Chondrocyte (in vitro differentiated cells): ENCODE results near the gene CACNB3. TPM values are rescaled to one million over a fixed set of nuclear protein-coding genes. Genes with fewer than 3 reads are reported as not detected.
"Not testable (repeated sequence)": the region's sequence is repeated elsewhere in the genome, so short reads cannot be mapped to it uniquely, and the experiment has no call there.

Source experiments
- DNase-seq: peaks from one replicate; pipeline ENCODE4 v3.0.0; 2021; ENCODE audit warnings: mixed read lengths, low spot score
- H3K27ac Mint-ChIP-seq: one replicate; pipeline ENCODE4 v1.8.0; 2021; ENCODE audit warnings: mild to moderate bottlenecking, moderate library complexity, mixed read lengths; ENCODE audit not compliant: unreplicated experiment
- H3K27me3 Mint-ChIP-seq: 2 replicates; pipeline ENCODE4 v1.8.0; 2021; ENCODE audit warnings: low read depth, mixed read lengths
- H3K36me3 Mint-ChIP-seq: 2 replicates; pipeline ENCODE4 v1.8.0; 2021; ENCODE audit warnings: low read depth, mixed read lengths
- H3K4me1 Mint-ChIP-seq: 2 replicates; pipeline ENCODE4 v1.8.0; 2021; ENCODE audit warnings: low read depth, mild to moderate bottlenecking, mixed read lengths
- H3K4me3 Mint-ChIP-seq: one replicate; pipeline ENCODE4 v1.8.0; 2021; ENCODE audit warnings: mild to moderate bottlenecking, moderate library complexity, mixed read lengths; ENCODE audit not compliant: unreplicated experiment
- H3K9me3 Mint-ChIP-seq: 2 replicates; pipeline ENCODE4 v1.8.0; 2021; ENCODE audit warnings: low read depth, mixed read lengths
- CTCF ChIP-seq: fragments of 200-600 bp; sonication (generic); IDR thresholded peaks from 2 replicates; pipeline ENCODE4 v1.5.0; 2021; ENCODE audit warnings: antibody characterized with exemption, mild to moderate bottlenecking, moderate library complexity
- total RNA-seq: library from RNA; stranded (reverse); gene quantifications from 3 replicates; pipeline ENCODE4 v1.2.1, GENCODE V29; 2021

The CACNB3 gene
- total RNA-seq, 1 donor from 2014 or later, result 69.5 TPM

- H3K36me3 Mint-ChIP-seq, result no peaks in the 10 kb centered on the region
- peaks cover 2% of the 10 kb centered on the region for H3K4me1 Mint-ChIP-seq
- no peaks in the 10 kb centered on the region for H3K9me3 Mint-ChIP-seq
- DNase-seq, result no peak
- H3K4me3 Mint-ChIP-seq, result no peak overlapping the region
- no peak overlapping the region for H3K27ac Mint-ChIP-seq
- peaks cover 12% of the 10 kb centered on the region for H3K27me3 Mint-ChIP-seq
- TF ChIP-seq CTCF, result no peak
Measured at GRCh38 chr12:48858043-48858442, 39.7 kb downstream of the CACNB3 start.

- peaks cover under 1% of the 10 kb centered on the region for H3K4me1 Mint-ChIP-seq
- no peak for TF ChIP-seq CTCF
- DNase-seq, result no peak
- H3K27ac Mint-ChIP-seq, result no peak overlapping the region
- no peaks in the 10 kb centered on the region for H3K9me3 Mint-ChIP-seq
- H3K36me3 Mint-ChIP-seq, result no peaks in the 10 kb centered on the region
- H3K27me3 Mint-ChIP-seq, result peaks cover 26% of the 10 kb centered on the region
- no peak overlapping the region for H3K4me3 Mint-ChIP-seq
Measured at GRCh38 chr12:48859607-48860006, 41.3 kb downstream of the CACNB3 start.

- H3K27me3 Mint-ChIP-seq, result peaks cover 33% of the 10 kb centered on the region
- H3K9me3 Mint-ChIP-seq, H3K36me3 Mint-ChIP-seq, H3K4me1 Mint-ChIP-seq, H3K27ac Mint-ChIP-seq, H3K4me3 Mint-ChIP-seq, DNase-seq: not testable (repeated sequence)
Measured at GRCh38 chr12:48860236-48860635, 41.9 kb downstream of the CACNB3 start.

GRCh38 chr12:48861111-48861510 lies 42.8 kb downstream of the CACNB3 start:
- Mint-ChIP-seq H3K4me1 (peaks cover 13% of the 10 kb centered on the region), H3K27me3 (peaks cover 33% of the 10 kb centered on the region), H3K4me3 (no peak overlapping the region), H3K27ac (no peak overlapping the region), H3K9me3 (no peaks in the 10 kb centered on the region), H3K36me3 (no peaks in the 10 kb centered on the region)
- no peak for TF ChIP-seq CTCF
- DNase-seq, result no peak

GRCh38 chr12:48862760-48863159 lies 44.5 kb downstream of the CACNB3 start:
- H3K9me3 Mint-ChIP-seq, result no peaks in the 10 kb centered on the region
- H3K36me3 Mint-ChIP-seq, result no peaks in the 10 kb centered on the region
- H3K4me3 Mint-ChIP-seq, result no peak overlapping the region
- no peak for TF ChIP-seq CTCF
- no peak for DNase-seq
- H3K27me3 Mint-ChIP-seq, result peaks cover 31% of the 10 kb centered on the region
- peaks cover 14% of the 10 kb centered on the region for H3K4me1 Mint-ChIP-seq
- no peak overlapping the region for H3K27ac Mint-ChIP-seq

- Mint-ChIP-seq H3K27me3 (peaks cover 31% of the 10 kb centered on the region), H3K27ac (no peak overlapping the region), H3K36me3 (no peaks in the 10 kb centered on the region), H3K4me3 (no peak overlapping the region), H3K9me3 (no peaks in the 10 kb centered on the region), H3K4me1 (peaks cover 14% of the 10 kb centered on the region)
- no peak for DNase-seq
- TF ChIP-seq CTCF, result no peak
Measured at GRCh38 chr12:48863291-48863690, 45.0 kb downstream of the CACNB3 start.
